Mucosa of stomach (tissue), 1 donor: Measurements from ENCODE around the gene LHFPL5.

Experiments
- H3K27me3 ChIP-seq: one replicate; pipeline ENCODE4 v1.7.0; 2013; ENCODE audit warnings: mild to moderate bottlenecking, low read length; ENCODE audit not compliant: control insufficient read depth, insufficient read depth
- H3K36me3 ChIP-seq: one replicate; pipeline ENCODE4 v1.7.0; 2013; ENCODE audit warnings: low read length; ENCODE audit not compliant: control insufficient read depth, insufficient read depth
- H3K4me1 ChIP-seq: one replicate; pipeline ENCODE4 v1.7.0; 2013; ENCODE audit warnings: mild to moderate bottlenecking, low read length; ENCODE audit not compliant: control insufficient read depth, insufficient read depth
- H3K4me3 ChIP-seq: one replicate; pipeline ENCODE4 v1.7.0; 2013; ENCODE audit warnings: low read length
- H3K9ac ChIP-seq: one replicate; pipeline ENCODE4 v1.7.0; 2013; ENCODE audit warnings: mild to moderate bottlenecking, low read length, moderate library complexity
- H3K9me3 ChIP-seq: one replicate; pipeline ENCODE4 v1.7.0; 2013; ENCODE audit warnings: mild to moderate bottlenecking, low read length, moderate library complexity; ENCODE audit not compliant: control insufficient read depth
- donor health status: Pancreatic carcinoma.

The LHFPL5 gene

DNA sequence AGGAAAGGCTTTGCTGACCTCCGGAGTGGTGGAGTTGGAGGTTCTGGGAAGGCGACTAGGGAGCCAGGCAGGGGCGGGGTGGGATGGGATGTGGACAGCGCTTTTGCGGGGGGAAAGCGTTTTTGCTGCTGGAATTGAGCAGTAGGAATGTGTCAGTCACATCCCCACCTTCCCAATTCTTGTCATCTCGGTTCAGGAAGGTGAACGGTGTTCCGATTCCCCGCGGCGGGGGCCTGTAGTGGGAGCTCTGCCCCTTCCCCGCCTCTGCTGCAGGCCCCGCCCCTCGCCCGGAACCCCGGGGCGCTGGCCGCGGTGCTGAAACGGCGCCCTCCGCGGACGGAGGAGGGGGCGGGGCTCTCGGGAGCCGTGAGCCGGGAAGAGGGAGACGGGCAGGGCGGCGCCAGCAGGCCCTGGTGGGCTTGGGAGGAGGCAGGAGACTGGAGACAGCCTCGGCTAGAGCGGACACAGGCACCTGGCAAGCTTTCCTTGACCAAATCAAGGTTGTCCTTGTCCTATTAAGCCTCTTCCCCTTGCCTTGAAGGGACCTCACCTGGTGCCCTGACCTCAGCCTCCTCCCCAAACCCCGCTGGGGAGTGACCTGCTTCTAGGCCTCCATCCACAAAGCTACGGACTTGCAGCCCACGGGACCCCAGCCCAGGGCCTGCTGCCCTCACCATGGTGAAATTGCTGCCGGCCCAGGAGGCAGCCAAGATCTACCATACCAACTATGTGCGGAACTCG lies at the start of gene LHFPL5:
TSS of gene LHFPL5 (plus strand) at position 357 of the 741 bp plus-strand sequence. CDS start at position 676, 319 bp downstream.
- Histone ChIP-seq H3K9me3 (no peaks in the 10 kb centered on the region), H3K9ac (no peak within 1 kb of the TSS), H3K36me3 (no peaks in the 10 kb centered on the region), H3K4me3 (no peak within 1 kb of the TSS), H3K27me3 (no peaks in the 10 kb centered on the region), H3K4me1 (no peaks in the 10 kb centered on the region)

DNA sequence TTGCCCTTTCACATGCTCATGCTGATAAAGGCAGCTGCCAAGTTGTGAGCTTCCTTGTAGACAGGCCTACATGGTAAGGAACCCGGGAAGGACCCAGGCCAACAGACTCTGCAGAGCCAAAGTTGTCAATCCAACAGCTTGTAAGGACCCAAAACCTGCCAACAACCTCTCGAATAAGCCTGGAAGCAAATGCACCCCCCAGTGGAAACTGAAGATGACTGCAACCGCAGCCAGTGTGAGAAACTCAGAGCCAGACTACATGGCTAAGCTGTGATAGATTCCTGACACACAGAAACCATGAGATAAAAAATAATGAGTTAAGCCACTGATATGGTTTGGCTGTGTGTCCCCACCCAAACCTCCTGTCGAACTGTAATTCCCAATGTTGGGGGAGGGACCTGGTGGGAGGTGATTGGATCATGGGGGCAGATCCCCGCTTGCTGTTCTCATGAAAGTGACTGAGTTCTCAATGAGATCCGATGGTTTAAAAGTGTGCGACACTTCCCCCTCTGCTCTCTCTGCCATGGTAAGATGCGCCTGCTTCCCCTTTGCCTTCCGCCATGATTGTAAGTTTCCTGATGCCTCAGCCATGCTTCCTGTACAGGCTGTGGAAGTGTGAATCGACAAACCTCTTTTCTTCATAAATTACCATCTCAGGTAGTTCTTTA lies 47.6 kb upstream of the LHFPL5 start:
- no peaks in the 10 kb centered on the region for H3K27me3 ChIP-seq

DNA sequence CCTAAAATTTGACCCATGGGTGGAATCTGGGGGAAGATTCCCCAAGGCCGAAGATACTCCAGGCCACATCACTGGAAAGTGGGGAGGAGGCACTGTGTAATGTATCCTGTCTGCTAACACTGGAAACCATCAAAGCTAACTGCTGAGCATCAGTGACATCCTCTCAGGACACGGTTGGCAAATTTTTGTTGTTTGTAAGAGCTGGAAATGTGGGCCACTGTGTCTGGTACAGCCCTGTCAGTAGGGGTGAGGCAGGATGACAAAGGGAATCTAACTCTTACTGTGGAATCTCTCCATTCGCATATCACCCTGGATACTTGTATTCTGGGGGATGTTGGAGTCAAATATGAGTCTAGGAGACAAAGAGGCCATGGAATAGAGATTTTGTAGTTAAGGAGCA lies 45.7 kb upstream of the LHFPL5 start:
- Histone ChIP-seq H3K4me3 (no peak overlapping the region), H3K9me3 (no peaks in the 10 kb centered on the region), H3K27me3 (peaks cover 10% of the 10 kb centered on the region), H3K36me3 (no peaks in the 10 kb centered on the region), H3K4me1 (peaks cover 6% of the 10 kb centered on the region), H3K9ac (no peak overlapping the region)

More for the DNA sequence above, 47.6 kb upstream of the LHFPL5 start:
- Histone ChIP-seq H3K36me3 (no peaks in the 10 kb centered on the region), H3K4me1 (peaks cover 7% of the 10 kb centered on the region), H3K9ac (no peak overlapping the region), H3K9me3 (no peaks in the 10 kb centered on the region), H3K4me3 (no peak overlapping the region)

DNA sequence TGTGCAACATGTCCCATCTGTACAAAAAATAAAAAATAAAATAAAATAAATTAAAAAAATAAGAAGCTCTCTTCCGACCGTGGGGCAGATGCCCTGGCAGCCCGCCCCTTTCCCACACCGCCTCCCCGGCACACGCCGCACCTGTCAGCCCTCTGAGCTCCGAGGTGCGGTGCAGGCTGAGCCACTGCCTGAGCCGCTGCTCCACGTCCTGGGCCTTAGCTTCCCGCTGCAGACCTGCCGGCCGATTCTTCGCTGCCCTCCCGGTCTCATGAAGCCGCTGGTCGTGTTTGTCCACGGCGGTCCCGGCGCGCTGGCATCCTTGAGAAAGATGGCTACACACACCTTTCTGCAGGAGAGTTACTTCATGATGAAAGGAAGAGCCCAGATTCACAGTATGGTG lies 39.4 kb upstream of the LHFPL5 start:
- Histone ChIP-seq H3K9me3 (no peaks in the 10 kb centered on the region), H3K4me1 (no peaks in the 10 kb centered on the region), H3K27me3 (peaks cover 15% of the 10 kb centered on the region), H3K4me3 (no peak overlapping the region), H3K9ac (no peak overlapping the region), H3K36me3 (no peaks in the 10 kb centered on the region)

DNA sequence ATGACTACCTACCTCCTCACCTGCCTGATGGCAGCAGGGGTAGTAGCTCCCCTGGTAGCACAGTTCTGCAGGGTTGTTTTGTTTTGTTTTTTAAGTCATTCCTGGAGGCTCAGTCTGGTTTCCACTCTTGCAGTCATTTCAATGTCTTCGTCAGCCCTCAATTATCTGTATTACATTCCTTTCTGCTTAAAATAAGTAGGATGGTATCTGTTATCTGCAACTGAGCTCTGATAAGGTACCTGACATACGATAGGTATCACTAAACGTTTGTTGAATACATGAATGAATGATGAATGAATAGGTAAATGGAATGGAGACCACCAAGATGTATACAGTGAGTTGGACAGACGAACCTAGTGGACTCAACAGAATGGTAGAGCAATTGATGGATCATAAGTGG lies 35.9 kb upstream of the LHFPL5 start:
- Histone ChIP-seq H3K36me3 (no peaks in the 10 kb centered on the region), H3K4me1 (no peaks in the 10 kb centered on the region), H3K9me3 (no peaks in the 10 kb centered on the region), H3K9ac (no peak overlapping the region), H3K4me3 (no peak overlapping the region), H3K27me3 (peaks cover 6% of the 10 kb centered on the region)

DNA sequence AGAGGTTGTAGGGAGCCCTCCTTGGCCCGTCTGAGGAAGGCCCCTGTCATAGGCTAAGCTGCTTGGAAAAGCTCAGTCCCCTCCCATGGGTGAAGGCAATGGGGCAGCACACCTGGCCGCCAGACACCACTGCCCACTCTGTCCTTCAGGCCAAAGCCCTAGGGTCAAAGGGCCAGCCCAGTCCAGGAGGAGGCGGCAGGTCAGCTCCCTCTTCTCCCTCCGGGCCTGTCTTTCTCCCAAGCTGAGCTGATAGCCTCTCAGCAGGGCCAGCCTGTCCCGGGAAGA lies 33.9 kb upstream of the LHFPL5 start:
- Histone ChIP-seq H3K27me3 (peaks cover 3% of the 10 kb centered on the region), H3K36me3 (no peaks in the 10 kb centered on the region), H3K9ac (no peak overlapping the region), H3K4me3 (no peak overlapping the region), H3K9me3 (no peaks in the 10 kb centered on the region), H3K4me1 (no peaks in the 10 kb centered on the region)

DNA sequence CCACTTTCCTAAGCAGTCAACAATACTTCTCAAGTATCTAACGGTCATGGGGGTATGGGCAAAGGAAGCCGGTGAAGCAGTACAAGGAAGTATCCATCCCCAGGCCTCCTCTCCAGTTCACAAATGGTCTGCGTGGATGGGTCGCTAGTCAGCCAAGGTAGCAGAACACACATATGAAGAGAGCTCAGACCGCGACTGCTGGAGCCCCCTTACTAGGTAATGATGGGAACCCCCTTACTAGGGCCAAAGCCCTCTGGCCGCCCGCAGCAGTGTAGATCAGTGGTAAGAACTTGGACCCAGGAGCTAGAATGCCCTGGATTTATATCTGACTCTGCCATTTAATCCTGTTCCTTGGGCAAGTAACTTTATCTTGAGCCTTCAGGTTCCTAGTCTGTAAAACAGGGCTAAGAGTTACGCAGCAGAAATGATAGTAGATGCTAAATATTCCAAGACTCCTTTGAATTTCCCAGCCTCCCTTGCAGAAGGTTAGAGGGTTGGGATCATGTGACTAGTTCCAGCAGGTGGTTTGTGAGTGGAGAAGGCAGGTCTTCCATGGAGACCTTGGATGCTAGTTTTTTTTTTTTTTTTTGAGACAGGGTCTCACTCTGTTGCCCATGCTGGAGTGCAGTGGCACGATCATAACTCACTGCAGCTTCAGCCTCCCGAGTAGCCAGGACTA lies 30.9 kb upstream of the LHFPL5 start:
- Histone ChIP-seq H3K36me3 (no peaks in the 10 kb centered on the region), H3K4me3 (no peak overlapping the region), H3K9ac (no peak overlapping the region), H3K4me1 (no peaks in the 10 kb centered on the region), H3K9me3 (no peaks in the 10 kb centered on the region), H3K27me3 (peaks cover 11% of the 10 kb centered on the region)

DNA sequence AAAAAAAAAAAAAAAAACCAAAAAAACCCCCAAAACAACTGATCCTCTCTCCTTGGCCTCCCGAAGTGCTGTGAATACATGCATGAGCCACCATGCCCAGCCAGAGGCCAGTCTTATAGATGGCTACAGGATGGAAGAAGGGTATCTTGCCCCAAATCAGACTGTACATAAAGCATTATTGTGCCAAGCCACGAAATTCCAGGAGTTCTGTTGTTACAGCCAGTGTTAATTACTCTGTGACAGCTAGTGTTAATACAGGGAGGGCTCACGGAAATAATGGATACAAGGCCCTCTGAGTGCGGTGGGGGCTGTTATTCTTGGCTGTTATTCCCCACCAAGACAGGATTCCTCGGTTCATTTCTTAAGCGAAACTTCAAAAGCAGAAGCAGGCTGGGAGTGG lies 30.1 kb upstream of the LHFPL5 start:
- no peak overlapping the region for H3K4me3 ChIP-seq

DNA sequence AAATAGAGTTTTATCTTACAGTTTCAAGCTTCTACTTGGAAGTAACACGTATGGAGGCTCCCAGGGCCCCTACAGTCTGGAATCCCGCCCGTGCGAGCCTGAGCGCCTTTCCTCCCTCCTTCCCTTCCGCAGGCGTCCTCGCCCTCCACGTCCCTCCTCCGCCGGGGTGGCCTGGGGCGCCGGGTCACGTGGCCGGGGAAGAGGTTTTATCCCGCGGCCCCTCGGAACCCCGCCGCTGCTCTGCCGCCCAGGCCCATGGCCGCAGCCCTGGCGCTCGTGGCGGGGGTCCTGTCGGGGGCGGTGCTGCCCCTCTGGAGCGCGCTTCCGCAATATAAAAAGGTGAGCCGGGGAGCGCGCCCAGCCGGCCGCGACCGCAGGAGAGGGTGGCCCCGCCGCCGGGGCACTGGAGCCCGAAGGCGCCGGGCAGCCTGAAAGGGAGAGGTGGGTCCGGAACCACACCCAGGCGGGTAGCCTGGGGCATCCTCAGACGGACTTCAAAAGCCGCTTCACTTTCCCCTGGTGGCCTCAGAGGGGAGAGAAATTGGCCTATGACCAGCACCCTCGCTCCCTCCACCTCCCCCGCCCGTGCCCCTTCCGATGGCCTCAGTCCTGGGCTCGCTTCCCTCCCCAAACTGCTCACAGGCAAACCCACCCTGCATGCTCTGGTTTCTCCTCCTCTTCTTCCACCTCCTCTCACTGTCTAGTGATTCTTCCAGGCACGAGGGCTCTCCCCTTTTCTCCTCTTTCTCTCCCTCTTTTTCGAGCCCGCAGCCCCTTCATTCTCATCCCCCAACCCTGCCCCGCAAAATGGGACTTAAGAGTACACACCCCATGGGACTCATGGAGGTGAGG lies 28.6 kb upstream of the LHFPL5 start, which contains the start of gene CLPSL2:
TSS of gene CLPSL2 (plus strand) at position 235 of the 852 bp plus-strand sequence. CDS start at position 256, 21 bp downstream.
- Histone ChIP-seq H3K4me1 (no peaks in the 10 kb centered on the region), H3K36me3 (no peaks in the 10 kb centered on the region), H3K27me3 (peaks cover 11% of the 10 kb centered on the region), H3K9ac (no peak within 1 kb of the TSS), H3K4me3 (no peak within 1 kb of the TSS), H3K9me3 (no peaks in the 10 kb centered on the region)

More for the DNA sequence above, 30.1 kb upstream of the LHFPL5 start:
- Histone ChIP-seq H3K27me3 (peaks cover 11% of the 10 kb centered on the region), H3K36me3 (no peaks in the 10 kb centered on the region), H3K9ac (no peak overlapping the region), H3K9me3 (no peaks in the 10 kb centered on the region), H3K4me1 (no peaks in the 10 kb centered on the region)

DNA sequence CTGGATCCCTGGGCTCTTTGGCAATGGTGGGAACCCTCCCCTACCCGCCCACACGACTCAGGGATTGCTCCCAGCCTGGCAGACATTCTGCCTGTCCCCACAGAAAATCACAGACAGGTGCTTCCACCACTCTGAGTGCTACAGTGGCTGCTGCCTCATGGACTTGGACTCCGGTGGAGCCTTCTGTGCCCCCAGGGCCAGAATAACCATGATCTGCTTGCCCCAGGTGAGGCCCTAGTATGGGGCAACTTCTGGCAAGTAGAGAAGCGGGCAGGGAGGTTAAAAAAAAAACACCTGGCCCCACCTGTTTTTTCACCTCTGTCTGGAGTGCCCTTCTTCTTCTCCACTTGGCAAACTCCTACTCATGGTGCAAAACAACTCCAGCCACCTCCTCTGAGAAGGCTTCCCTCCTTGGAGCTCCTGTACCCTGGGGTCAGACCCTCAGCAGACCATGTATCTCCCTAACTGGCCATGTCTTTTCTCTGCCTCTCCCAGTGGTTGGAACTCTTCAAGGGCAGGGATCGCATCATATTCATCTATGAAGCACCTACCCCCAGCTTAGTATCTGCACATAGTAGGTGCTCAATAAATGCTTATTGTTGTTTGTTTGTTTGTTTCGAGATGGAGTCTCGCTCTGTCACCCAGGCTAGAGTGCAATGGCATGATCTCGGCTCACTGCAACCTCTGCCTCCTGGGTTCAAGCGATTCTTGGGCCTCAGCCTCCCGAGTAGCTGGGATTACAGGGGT lies 27.6 kb upstream of the LHFPL5 start:
- H3K27me3 ChIP-seq = peaks cover 11% of the 10 kb centered on the region

DNA sequence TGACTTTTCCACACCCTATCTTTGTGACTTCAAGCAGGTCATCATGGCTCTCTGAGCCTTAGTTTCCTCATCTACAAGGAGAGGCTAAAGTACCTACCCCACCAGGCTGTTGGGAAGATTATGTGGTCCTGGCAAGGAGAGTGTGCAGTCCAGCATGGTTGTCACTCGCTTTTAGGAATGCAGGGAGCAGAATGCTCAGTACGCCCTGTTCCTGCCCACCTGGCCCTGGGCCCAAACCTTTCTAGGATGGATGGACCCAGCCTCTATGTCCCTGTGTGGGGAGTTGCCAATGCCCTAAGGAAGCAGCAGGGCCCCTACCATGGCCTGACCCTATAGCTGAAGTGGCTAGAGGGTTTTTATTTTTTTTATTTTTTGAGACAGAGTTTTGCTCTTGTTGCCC lies 26.7 kb upstream of the LHFPL5 start:
- H3K9me3 ChIP-seq = no peaks in the 10 kb centered on the region
- H3K4me1 ChIP-seq = no peaks in the 10 kb centered on the region
- H3K4me3 ChIP-seq = no peak overlapping the region
- H3K9ac ChIP-seq = no peak overlapping the region
- peaks cover 11% of the 10 kb centered on the region for H3K27me3 ChIP-seq
- no peaks in the 10 kb centered on the region for H3K36me3 ChIP-seq

More for the DNA sequence above, 27.6 kb upstream of the LHFPL5 start:
- Histone ChIP-seq H3K9me3 (no peaks in the 10 kb centered on the region), H3K36me3 (no peaks in the 10 kb centered on the region), H3K4me1 (no peaks in the 10 kb centered on the region), H3K9ac (no peak overlapping the region), H3K4me3 (no peak overlapping the region)
